ENCODE measurements around the gene MFSD6. TPM values are rescaled to one million over a fixed set of nuclear protein-coding genes. Genes with fewer than 3 reads are reported as not detected.
A peak's percentile ranks its signal among the peaks of the same experiment; 100 is the strongest.

MFSD6 gene
- total and polyA plus RNA-seq, 4 donors, result 15.0 to 52.0 (median 42.3) TPM

DNA sequence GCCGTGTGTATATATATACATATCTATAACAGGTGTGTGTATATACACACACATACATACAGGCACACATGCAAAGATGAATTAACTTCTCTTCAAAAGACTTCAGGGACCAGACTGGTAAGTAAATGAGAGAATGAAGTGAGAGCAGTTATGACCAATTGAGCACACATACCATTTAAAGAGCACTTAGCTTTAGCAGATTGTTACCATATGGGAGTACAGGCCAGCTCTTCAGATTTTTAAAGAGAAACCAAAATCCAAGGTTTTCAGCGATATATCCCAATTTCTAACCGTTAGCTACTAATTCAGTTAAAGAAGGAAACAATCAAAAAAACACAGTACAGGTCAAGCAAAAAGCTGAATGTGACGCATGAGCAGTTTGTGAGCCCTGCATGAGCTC lies 41.1 kb upstream of the MFSD6 start:
- 80% methylated on average over 1 of the region's 4 CpGs for WGBS (ENCODE audit: insufficient coverage)
- Histone ChIP-seq H3K36me3 (ENCODE audit: control insufficient read depth, insufficient read depth, low read length) (peaks cover 20% of the 10 kb centered on the region), H3K9me3 (ENCODE audit: control insufficient read depth, insufficient read depth, low read length) (no peaks in the 10 kb centered on the region), H3K27me3 (ENCODE audit: control insufficient read depth, insufficient read depth, low read length) (no peaks in the 10 kb centered on the region), H3K27ac (ENCODE audit: low read depth, low read length) (no peak overlapping the region), H3K4me3 (ENCODE audit: low read depth, low read length) (no peak overlapping the region), H3K4me1 (ENCODE audit: control insufficient read depth, insufficient read depth, low read length) (no peaks in the 10 kb centered on the region)
- DNase-seq (ENCODE audit: low read depth in 4 of 6, low spot score in 6 of 6), result no peak

DNA sequence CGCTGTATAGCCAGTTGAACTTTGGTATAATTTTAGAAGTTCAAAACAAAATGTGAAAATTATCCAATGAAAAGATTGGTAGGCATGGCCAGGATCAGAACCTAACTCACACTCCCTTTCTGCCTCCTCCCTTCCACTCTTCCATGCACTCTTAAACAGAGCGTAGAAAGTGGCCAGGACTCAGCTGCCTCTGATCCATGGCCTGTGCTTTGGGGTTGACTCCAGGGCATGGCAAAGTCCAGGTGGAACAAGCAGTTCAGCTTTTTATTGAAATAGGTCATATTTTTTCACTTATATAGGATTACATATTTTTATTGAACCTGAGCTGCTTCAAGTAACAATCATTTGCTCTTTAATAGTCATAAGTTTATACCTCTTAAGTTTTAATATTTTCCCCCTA lies 38.5 kb upstream of the MFSD6 start:
- Histone ChIP-seq H3K9me3 (ENCODE audit: control insufficient read depth, insufficient read depth, low read length) (no peaks in the 10 kb centered on the region), H3K27ac (ENCODE audit: low read depth, low read length) (no peak overlapping the region), H3K4me3 (ENCODE audit: low read depth, low read length) (no peak overlapping the region), H3K4me1 (ENCODE audit: control insufficient read depth, insufficient read depth, low read length) (no peaks in the 10 kb centered on the region), H3K27me3 (ENCODE audit: control insufficient read depth, insufficient read depth, low read length) (no peaks in the 10 kb centered on the region), H3K36me3 (ENCODE audit: control insufficient read depth, insufficient read depth, low read length) (peaks cover 17% of the 10 kb centered on the region)
- WGBS (ENCODE audit: insufficient coverage), result no CpG with 5 or more reads among the region's 2 CpGs
- DNase-seq (ENCODE audit: low read depth in 4 of 6, low spot score in 6 of 6), result no peak

- DNase-seq (ENCODE audit: low read depth in 4 of 6, low spot score in 6 of 6), result no peak
- H3K9me3 ChIP-seq (ENCODE audit: control insufficient read depth, insufficient read depth, low read length), result no peaks in the 10 kb centered on the region
- H3K4me3 ChIP-seq (ENCODE audit: low read depth, low read length), result no peak overlapping the region
- no peak overlapping the region for H3K27ac ChIP-seq (ENCODE audit: low read depth, low read length)
- H3K4me1 ChIP-seq (ENCODE audit: control insufficient read depth, insufficient read depth, low read length), result no peaks in the 10 kb centered on the region
- no peaks in the 10 kb centered on the region for H3K36me3 ChIP-seq (ENCODE audit: control insufficient read depth, insufficient read depth, low read length)
- H3K27me3 ChIP-seq (ENCODE audit: control insufficient read depth, insufficient read depth, low read length), result no peaks in the 10 kb centered on the region
These were observed 32.1 kb upstream of the MFSD6 start for GRCh38 chr2:190376083-190376482.

- Histone ChIP-seq H3K9me3 (ENCODE audit: control insufficient read depth, insufficient read depth, low read length) (no peaks in the 10 kb centered on the region), H3K27ac (ENCODE audit: low read depth, low read length) (no peak overlapping the region), H3K27me3 (ENCODE audit: control insufficient read depth, insufficient read depth, low read length) (no peaks in the 10 kb centered on the region), H3K36me3 (ENCODE audit: control insufficient read depth, insufficient read depth, low read length) (no peaks in the 10 kb centered on the region), H3K4me1 (ENCODE audit: control insufficient read depth, insufficient read depth, low read length) (no peaks in the 10 kb centered on the region), H3K4me3 (ENCODE audit: low read depth, low read length) (no peak overlapping the region)
- DNase-seq (ENCODE audit: low read depth in 4 of 6, low spot score in 6 of 6), result no peak
- WGBS (ENCODE audit: insufficient coverage), result no CpG with 5 or more reads among the region's 3 CpGs
These were observed 31.4 kb upstream of the MFSD6 start for GRCh38 chr2:190376591-190377245.

GRCh38 chr2:190378880-190379237 lies 29.3 kb upstream of the MFSD6 start:
- Histone ChIP-seq H3K27ac (ENCODE audit: low read depth, low read length) (no peak overlapping the region), H3K36me3 (ENCODE audit: control insufficient read depth, insufficient read depth, low read length) (no peaks in the 10 kb centered on the region), H3K4me3 (ENCODE audit: low read depth, low read length) (no peak overlapping the region), H3K27me3 (ENCODE audit: control insufficient read depth, insufficient read depth, low read length) (no peaks in the 10 kb centered on the region), H3K9me3 (ENCODE audit: control insufficient read depth, insufficient read depth, low read length) (no peaks in the 10 kb centered on the region), H3K4me1 (ENCODE audit: control insufficient read depth, insufficient read depth, low read length) (no peaks in the 10 kb centered on the region)
- WGBS (ENCODE audit: insufficient coverage), result 100% methylated on average over 1 of the region's 6 CpGs
- no peak for DNase-seq (ENCODE audit: low read depth in 4 of 6, low spot score in 6 of 6)

- Histone ChIP-seq H3K4me1 (ENCODE audit: control insufficient read depth, insufficient read depth, low read length) (no peaks in the 10 kb centered on the region), H3K9me3 (ENCODE audit: control insufficient read depth, insufficient read depth, low read length) (no peaks in the 10 kb centered on the region), H3K27ac (ENCODE audit: low read depth, low read length) (no peak overlapping the region), H3K4me3 (ENCODE audit: low read depth, low read length) (no peak overlapping the region), H3K36me3 (ENCODE audit: control insufficient read depth, insufficient read depth, low read length) (no peaks in the 10 kb centered on the region), H3K27me3 (ENCODE audit: control insufficient read depth, insufficient read depth, low read length) (no peaks in the 10 kb centered on the region)
- DNase-seq (ENCODE audit: low read depth in 4 of 6, low spot score in 6 of 6), result peak in 1 of 6 donors; percentile 12
- WGBS (ENCODE audit: insufficient coverage), result 63% methylated on average over 9 of the region's 10 CpGs
These were observed 28.7 kb upstream of the MFSD6 start for GRCh38 chr2:190379249-190379964.

- no peak for DNase-seq (ENCODE audit: low read depth in 4 of 6, low spot score in 6 of 6)
- H3K9me3 ChIP-seq (ENCODE audit: control insufficient read depth, insufficient read depth, low read length), result no peaks in the 10 kb centered on the region
- H3K36me3 ChIP-seq (ENCODE audit: control insufficient read depth, insufficient read depth, low read length), result no peaks in the 10 kb centered on the region
- H3K27ac ChIP-seq (ENCODE audit: low read depth, low read length), result no peak overlapping the region
- no peaks in the 10 kb centered on the region for H3K4me1 ChIP-seq (ENCODE audit: control insufficient read depth, insufficient read depth, low read length)
- WGBS (ENCODE audit: insufficient coverage), result 70% methylated on average over 2 of the region's 5 CpGs
- no peak overlapping the region for H3K4me3 ChIP-seq (ENCODE audit: low read depth, low read length)
- no peaks in the 10 kb centered on the region for H3K27me3 ChIP-seq (ENCODE audit: control insufficient read depth, insufficient read depth, low read length)
These were observed 27.2 kb upstream of the MFSD6 start for GRCh38 chr2:190380962-190381412.

DNA sequence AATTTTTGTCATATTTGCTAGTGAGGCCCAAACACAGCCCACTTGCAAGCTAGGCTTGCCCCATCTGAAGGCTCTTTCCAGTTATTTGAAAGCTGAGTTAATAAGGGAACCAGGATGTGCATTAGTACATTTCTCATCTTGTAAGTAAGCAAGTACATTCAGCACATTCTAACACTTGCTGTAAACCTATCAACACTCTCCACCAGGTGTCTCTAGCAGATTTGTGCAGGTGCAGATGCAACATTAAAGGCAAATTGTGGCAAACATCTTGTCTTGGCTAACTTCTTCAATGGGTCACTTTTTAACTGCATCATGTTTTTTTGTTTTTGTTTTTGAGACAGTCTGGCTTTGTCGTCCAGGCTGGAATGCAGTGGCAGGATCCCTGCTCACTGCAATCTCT lies 25.3 kb upstream of the MFSD6 start:
- peak in 5 of 6 donors; percentile 9 to 91 (median 38) for DNase-seq (ENCODE audit: low read depth in 4 of 6, low spot score in 6 of 6)
- Histone ChIP-seq H3K4me1 (ENCODE audit: control insufficient read depth, insufficient read depth, low read length) (no peaks in the 10 kb centered on the region), H3K27me3 (ENCODE audit: control insufficient read depth, insufficient read depth, low read length) (no peaks in the 10 kb centered on the region), H3K4me3 (ENCODE audit: low read depth, low read length) (no peak overlapping the region), H3K36me3 (ENCODE audit: control insufficient read depth, insufficient read depth, low read length) (no peaks in the 10 kb centered on the region), H3K27ac (ENCODE audit: low read depth, low read length) (no peak overlapping the region), H3K9me3 (ENCODE audit: control insufficient read depth, insufficient read depth, low read length) (no peaks in the 10 kb centered on the region)
- 40% methylated on average over 1 of the region's 1 CpG for WGBS (ENCODE audit: insufficient coverage)

DNA sequence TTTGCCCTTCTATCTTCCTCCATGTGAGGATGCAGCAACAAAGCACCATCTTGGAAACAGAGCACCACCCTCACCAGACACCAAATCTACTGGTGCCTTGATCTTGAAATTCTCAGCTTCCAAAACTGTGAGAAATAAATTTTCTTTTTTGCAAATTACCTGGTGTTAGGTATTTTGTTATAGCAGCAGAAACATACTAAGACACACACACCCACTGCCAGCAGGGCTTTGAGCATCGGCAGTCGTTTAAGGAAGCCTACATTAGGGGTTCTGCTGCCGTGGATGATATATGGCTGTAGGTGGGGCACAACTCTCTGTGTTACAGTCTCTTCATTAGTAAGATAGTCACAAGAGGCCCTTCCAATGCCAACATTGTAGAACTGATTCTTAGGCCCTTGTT lies 20.7 kb upstream of the MFSD6 start:
- no CpG with 5 or more reads among the region's 3 CpGs for WGBS (ENCODE audit: insufficient coverage)
- H3K27ac ChIP-seq (ENCODE audit: low read depth, low read length), result no peak overlapping the region
- no peaks in the 10 kb centered on the region for H3K27me3 ChIP-seq (ENCODE audit: control insufficient read depth, insufficient read depth, low read length)
- DNase-seq (ENCODE audit: low read depth in 4 of 6, low spot score in 6 of 6), result no peak
- H3K4me1 ChIP-seq (ENCODE audit: control insufficient read depth, insufficient read depth, low read length), result no peaks in the 10 kb centered on the region
- H3K9me3 ChIP-seq (ENCODE audit: control insufficient read depth, insufficient read depth, low read length), result no peaks in the 10 kb centered on the region
- H3K4me3 ChIP-seq (ENCODE audit: low read depth, low read length), result no peak overlapping the region
- H3K36me3 ChIP-seq (ENCODE audit: control insufficient read depth, insufficient read depth, low read length), result no peaks in the 10 kb centered on the region

DNA sequence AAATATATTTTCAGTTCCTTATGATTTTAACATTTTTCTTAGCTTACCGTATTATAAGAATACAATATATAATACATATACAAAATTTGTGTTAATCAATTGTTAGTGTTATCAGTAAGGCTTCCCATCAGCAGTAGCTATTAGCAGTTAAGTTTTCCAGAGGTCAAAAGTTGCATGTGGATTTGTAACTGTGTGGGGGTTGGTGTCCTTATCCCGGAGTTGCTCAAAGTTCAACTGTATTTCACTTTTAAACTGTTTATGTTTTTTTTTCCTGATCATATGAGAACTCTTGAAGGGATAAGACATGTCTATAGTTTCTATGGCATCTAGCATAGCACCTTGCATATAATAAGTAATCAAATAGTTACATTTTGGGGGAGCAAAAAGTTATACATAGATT lies 11.9 kb upstream of the MFSD6 start:
- no peak for DNase-seq (ENCODE audit: low read depth in 4 of 6, low spot score in 6 of 6)
- Histone ChIP-seq H3K4me3 (ENCODE audit: low read depth, low read length) (no peak overlapping the region), H3K27me3 (ENCODE audit: control insufficient read depth, insufficient read depth, low read length) (no peaks in the 10 kb centered on the region), H3K4me1 (ENCODE audit: control insufficient read depth, insufficient read depth, low read length) (no peaks in the 10 kb centered on the region), H3K36me3 (ENCODE audit: control insufficient read depth, insufficient read depth, low read length) (no peaks in the 10 kb centered on the region), H3K27ac (ENCODE audit: low read depth, low read length) (no peak overlapping the region), H3K9me3 (ENCODE audit: control insufficient read depth, insufficient read depth, low read length) (no peaks in the 10 kb centered on the region)
- no CpG with 5 or more reads among the region's 2 CpGs for WGBS (ENCODE audit: insufficient coverage)
